HG03342 (cell line): ENCODE data around the gene NNAT.

ENCODE experiments used
- ATAC-seq: cut with Tn5 transposase; IDR thresholded peaks from one replicate; pipeline ENCODE4 v1.9.1; 2021; ENCODE audit warnings: mild to moderate bottlenecking, moderate library complexity; ENCODE audit not compliant: unreplicated experiment

Gene NNAT

GRCh38 chr20:37501940-37502339 lies 19.1 kb upstream of the NNAT start:
- no peak for ATAC-seq

- no peak for ATAC-seq
These were observed 18.4 kb upstream of the NNAT start for GRCh38 chr20:37502654-37503053.

- ATAC-seq, result no peak
These were observed 17.7 kb upstream of the NNAT start for GRCh38 chr20:37503256-37503927.

- no peak for ATAC-seq
These were observed 16.5 kb upstream of the NNAT start for GRCh38 chr20:37504404-37505096.

GRCh38 chr20:37505263-37506151 lies 15.5 kb upstream of the NNAT start:
- ATAC-seq, result no peak

- no peak for ATAC-seq
These were observed 14.8 kb upstream of the NNAT start for GRCh38 chr20:37506152-37506725.

- no peak for ATAC-seq
These were observed 10.8 kb upstream of the NNAT start for GRCh38 chr20:37510226-37510625.

GRCh38 chr20:37511610-37512275 lies 9.3 kb upstream of the NNAT start:
- ATAC-seq, result no peak

GRCh38 chr20:37513779-37514359 lies 7.2 kb upstream of the NNAT start:
- no peak for ATAC-seq

- no peak for ATAC-seq
These were observed 5.2 kb upstream of the NNAT start for GRCh38 chr20:37515876-37516275.

- no peak for ATAC-seq
These were observed 4.0 kb upstream of the NNAT start for GRCh38 chr20:37516811-37517750.

- ATAC-seq, result no peak
These were observed 3.0 kb upstream of the NNAT start for GRCh38 chr20:37518059-37518458.

- ATAC-seq, result no peak
These were observed 2.2 kb upstream of the NNAT start for GRCh38 chr20:37518606-37519507.

- no peak for ATAC-seq
These were observed 1.3 kb upstream of the NNAT start for GRCh38 chr20:37519508-37520418.

- no peak for ATAC-seq
These were observed 563 bp upstream of the NNAT start for GRCh38 chr20:37520419-37520955.

- ATAC-seq, result no peak
These were observed 1.4 kb downstream of the NNAT start for GRCh38 chr20:37522260-37523011.
